ENCODE data around the gene TRIM44. TPM values are rescaled to one million over a fixed set of nuclear protein-coding genes. Genes with fewer than 3 reads are reported as not detected.

TRIM44 gene
- total and polyA plus RNA-seq, 4 donors: 3.7 to 15.1 (median 10.4) TPM

GRCh38 chr11:35619116-35619854 is 43.3 kb upstream of the TRIM44 start:
- H3K9me3 ChIP-seq (ENCODE audit: control insufficient read depth in 4 of 4, low read length in 3 of 4): no peaks in the 10 kb centered on the region
- TF ChIP-seq YY1 (IDR thresholded peaks at IDR 0.05): no peak
- TF ChIP-seq NR2F2 (IDR thresholded peaks at IDR 0.05): no peak
- TF ChIP-seq RAD21 (IDR thresholded peaks at IDR 0.05): peak in 1 of 2 donors; percentile 27
- peak overlapping the region; percentile 42 to 73 (median 66) for H3K4me3 ChIP-seq (ENCODE audit: low read depth in 1 of 3, low read length in 3 of 3)
- H3K27ac ChIP-seq (ENCODE audit: low read depth in 1 of 2, low read length in 2 of 2): peak overlapping the region; percentile 38 to 56
- DNase-seq (ENCODE audit: low spot score): peak; percentile 36
- H3K27me3 ChIP-seq (ENCODE audit: control insufficient read depth in 4 of 4, insufficient read depth in 4 of 4, low read length in 3 of 4): peaks cover 0 to 3% (median 0%) of the 10 kb centered on the region in 4 donors
- H3K4me1 ChIP-seq (ENCODE audit: control insufficient read depth in 4 of 4, insufficient read depth in 4 of 4, low read length in 3 of 4): peaks cover 11 to 27% (median 21%) of the 10 kb centered on the region in 4 donors
- no peak overlapping the region for H3K9ac ChIP-seq (ENCODE audit: low read depth in 1 of 2, low read length in 2 of 2)
- WGBS: under 1% methylated on average over 84 of the region's 84 CpGs
- H3K36me3 ChIP-seq (ENCODE audit: control insufficient read depth in 4 of 4, insufficient read depth in 3 of 4, low read depth in 1 of 4, low read length in 3 of 4): no peaks in the 10 kb centered on the region

- no peak for DNase-seq (ENCODE audit: low spot score)
- Histone ChIP-seq H3K9me3 (ENCODE audit: control insufficient read depth in 4 of 4, low read length in 3 of 4) (no peaks in the 10 kb centered on the region), H3K4me1 (ENCODE audit: control insufficient read depth in 4 of 4, insufficient read depth in 4 of 4, low read length in 3 of 4) (peaks cover 11 to 27% (median 21%) of the 10 kb centered on the region in 4 donors), H3K36me3 (ENCODE audit: control insufficient read depth in 4 of 4, insufficient read depth in 3 of 4, low read depth in 1 of 4, low read length in 3 of 4) (no peaks in the 10 kb centered on the region), H3K4me3 (ENCODE audit: low read depth in 1 of 3, low read length in 3 of 3) (peak overlapping the region; percentile 42 to 73 (median 66)), H3K27ac (ENCODE audit: low read depth in 1 of 2, low read length in 2 of 2) (peak overlapping the region; percentile 44 to 47), H3K27me3 (ENCODE audit: control insufficient read depth in 4 of 4, insufficient read depth in 4 of 4, low read length in 3 of 4) (peaks cover 0 to 3% (median 0%) of the 10 kb centered on the region in 4 donors), H3K9ac (ENCODE audit: low read depth in 1 of 2, low read length in 2 of 2) (peak overlapping the region in 1 of 2 donors; percentile 31)
- peak; percentile 34 for TF ChIP-seq NR2F2 (IDR thresholded peaks at IDR 0.05)
- peak in 1 of 2 donors; percentile 4 for TF ChIP-seq RXRA (IDR thresholded peaks at IDR 0.05)
- TF ChIP-seq ATF3 (IDR thresholded peaks at IDR 0.05): no peak
- 4% methylated on average over 33 of the region's 33 CpGs for WGBS
Measured at GRCh38 chr11:35619855-35620640, 42.5 kb upstream of the TRIM44 start.

GRCh38 chr11:35620795-35621194 is 41.8 kb upstream of the TRIM44 start:
- Histone ChIP-seq H3K4me1 (ENCODE audit: control insufficient read depth in 4 of 4, insufficient read depth in 4 of 4, low read length in 3 of 4) (peaks cover 11 to 27% (median 21%) of the 10 kb centered on the region in 4 donors), H3K4me3 (ENCODE audit: low read depth in 1 of 3, low read length in 3 of 3) (no peak overlapping the region), H3K9me3 (ENCODE audit: control insufficient read depth in 4 of 4, low read length in 3 of 4) (no peaks in the 10 kb centered on the region), H3K27ac (ENCODE audit: low read depth in 1 of 2, low read length in 2 of 2) (no peak overlapping the region), H3K9ac (ENCODE audit: low read depth in 1 of 2, low read length in 2 of 2) (no peak overlapping the region), H3K27me3 (ENCODE audit: control insufficient read depth in 4 of 4, insufficient read depth in 4 of 4, low read length in 3 of 4) (peaks cover 0 to 3% (median 0%) of the 10 kb centered on the region in 4 donors), H3K36me3 (ENCODE audit: control insufficient read depth in 4 of 4, insufficient read depth in 3 of 4, low read depth in 1 of 4, low read length in 3 of 4) (no peaks in the 10 kb centered on the region)
- WGBS: 76% methylated on average over 2 of the region's 2 CpGs
- DNase-seq (ENCODE audit: low spot score): no peak
- TF ChIP-seq ATF3 (IDR thresholded peaks at IDR 0.05) (no peak), EGR1 (IDR thresholded peaks at IDR 0.05; ENCODE audit: low read depth in 2 of 2) (no peak), RXRA (IDR thresholded peaks at IDR 0.05) (no peak), HNF4G (IDR thresholded peaks at IDR 0.05) (no peak), YY1 (IDR thresholded peaks at IDR 0.05) (no peak), MAX (IDR thresholded peaks at IDR 0.05) (no peak), REST (IDR thresholded peaks at IDR 0.05) (no peak), FOXA2 (IDR thresholded peaks at IDR 0.05) (no peak)
